Hepatocyte (in vitro differentiated cells): ENCODE results near the gene MID2. TPM values are rescaled to one million over a fixed set of nuclear protein-coding genes. Genes with fewer than 3 reads are reported as not detected.
"Not testable (repeated sequence)": the region's sequence is repeated elsewhere in the genome, so short reads cannot be mapped to it uniquely, and the experiment has no call there.

ENCODE experiments used
- DNase-seq: peaks from one replicate; pipeline ENCODE4 v3.0.0-alpha.2; 2016; ENCODE audit warnings: low spot score
- H2AFZ ChIP-seq: fragments of 200-600 bp; sonication (generic); 2 replicates; pipeline ENCODE4 v1.6.0; 2016; ENCODE audit warnings: antibody characterized with exemption, mild to moderate bottlenecking
- H3K27ac ChIP-seq: fragments of 200-600 bp; sonication (generic); 2 replicates; pipeline ENCODE4 v1.5.1; 2016; ENCODE audit warnings: mild to moderate bottlenecking
- H3K27me3 ChIP-seq: fragments of 200-600 bp; sonication (generic); 2 replicates; pipeline ENCODE4 v1.6.1; 2016
- H3K36me3 ChIP-seq: fragments of 200-600 bp; sonication (generic); replicated peaks from 2 replicates; pipeline ENCODE4 v1.5.1; 2016; ENCODE audit warnings: low read depth; ENCODE audit not compliant: insufficient read depth
- H3K4me1 ChIP-seq: fragments of 200-600 bp; sonication (generic); 2 replicates; pipeline ENCODE4 v1.5.1; 2016; ENCODE audit warnings: mild to moderate bottlenecking, moderate library complexity; ENCODE audit not compliant: insufficient read depth
- H3K4me2 ChIP-seq: fragments of 200-600 bp; sonication (generic); 2 replicates; pipeline ENCODE4 v1.6.0; 2016
- H3K4me3 ChIP-seq: fragments of 200-600 bp; sonication (generic); 2 replicates; pipeline ENCODE4 v1.5.1; 2016; ENCODE audit warnings: mild to moderate bottlenecking
- H3K79me2 ChIP-seq: fragments of 200-600 bp; sonication (generic); 2 replicates; pipeline ENCODE4 v1.6.0; 2017; ENCODE audit warnings: mild to moderate bottlenecking
- H3K9me2 ChIP-seq: fragments of 200-600 bp; sonication (generic); replicated peaks from 2 replicates; pipeline ENCODE4 v1.6.0; 2017; ENCODE audit warnings: mild to moderate bottlenecking; ENCODE audit not compliant: insufficient read depth
- H3K9me3 ChIP-seq: fragments of 200-600 bp; sonication (generic); 2 replicates; pipeline ENCODE4 v1.5.1; 2016; ENCODE audit warnings: low read depth, mild to moderate bottlenecking
- H4K20me1 ChIP-seq: fragments of 200-600 bp; sonication (generic); 2 replicates; pipeline ENCODE4 v1.6.0; 2016; ENCODE audit warnings: mild to moderate bottlenecking; ENCODE audit not compliant: insufficient read depth, poor library complexity, severe bottlenecking
- CTCF ChIP-seq: fragments of 200-600 bp; sonication (generic); IDR thresholded peaks from 2 replicates; pipeline ENCODE4 v1.5.1; 2016; ENCODE audit warnings: antibody characterized with exemption, mild to moderate bottlenecking; ENCODE audit not compliant: poor library complexity
- EZH2 ChIP-seq: fragments of 200-600 bp; sonication (generic); IDR thresholded peaks from 2 replicates; pipeline ENCODE4 v1.6.1; 2016; ENCODE audit warnings: antibody characterized with exemption, mild to moderate bottlenecking, borderline replicate concordance
- EZH2phosphoT487 ChIP-seq: fragments of 200-600 bp; sonication (generic); IDR thresholded peaks from one replicate; pipeline ENCODE4 v1.6.1; 2018; ENCODE audit warnings: antibody characterized with exemption, mild to moderate bottlenecking, low read depth, moderate library complexity; ENCODE audit not compliant: unreplicated experiment, severe bottlenecking
- WGBS: methylation state at CpG from one replicate; pipeline ENCODE4 v1.1.6; 2016; ENCODE audit warnings: low lambda C conversion rate; ENCODE audit errors: missing lambda C conversion rate; 5-methylcytosine and 5-hydroxymethylcytosine counted together
- polyA plus RNA-seq: library from polyadenylated mRNA; unstranded; fragments of >200 nt; fragmentation: Nextera tagmentation; extraction: Ambion mirVana; gene quantifications from 2 replicates; pipeline ENCODE4 v1.2.1, GENCODE V29; 2016
- total RNA-seq: library from RNA; depleted of rRNA; stranded (reverse); fragments of >200 nt; gene quantifications from 2 replicates; pipeline ENCODE4 v1.2.3, GENCODE V29; 2014

MID2 gene
- total and polyA plus RNA-seq, 2 experiments from 2014 or later: 4.4 to 17.6 TPM

- H3K27me3 ChIP-seq: no peaks in the 10 kb centered on the region
- no peak overlapping the region for H3K27ac ChIP-seq
- peak overlapping the region; percentile 74 for H3K4me2 ChIP-seq
- no peak for TF ChIP-seq CTCF
- TF ChIP-seq EZH2: no peak
- TF ChIP-seq EZH2phosphoT487: no peak
- DNase-seq: peak; percentile 10
- H3K4me1 ChIP-seq: no peaks in the 10 kb centered on the region
- H3K79me2 ChIP-seq: no peaks in the 10 kb centered on the region
- WGBS: 49% methylated on average over 44 of the region's 48 CpGs
- H3K9me2 ChIP-seq: no peaks in the 10 kb centered on the region
- H2AFZ ChIP-seq: peak overlapping the region; percentile 60
- H4K20me1 ChIP-seq: no peaks in the 10 kb centered on the region
- no peak overlapping the region for H3K4me3 ChIP-seq
- H3K36me3 ChIP-seq: no peaks in the 10 kb centered on the region
- H3K9me3 ChIP-seq: no peaks in the 10 kb centered on the region
Observed at GRCh38 chrX:107935664-107936433, 110.2 kb downstream of the MID2 start.

- Histone ChIP-seq H3K27ac (no peak overlapping the region), H3K36me3 (no peaks in the 10 kb centered on the region), H4K20me1 (no peaks in the 10 kb centered on the region), H3K27me3 (no peaks in the 10 kb centered on the region), H3K9me2 (no peaks in the 10 kb centered on the region), H3K9me3 (no peaks in the 10 kb centered on the region), H3K79me2 (no peaks in the 10 kb centered on the region), H3K4me3 (no peak overlapping the region), H3K4me1 (no peaks in the 10 kb centered on the region), H2AFZ (no peak overlapping the region), H3K4me2 (peak overlapping the region; percentile 74)
- no peak for DNase-seq
- WGBS: 45% methylated on average over 13 of the region's 16 CpGs
- TF ChIP-seq EZH2phosphoT487 (no peak), CTCF (no peak), EZH2 (no peak)
Observed at GRCh38 chrX:107936434-107936730, 110.7 kb downstream of the MID2 start.

GRCh38 chrX:107940095-107940494 is 114.4 kb downstream of the MID2 start:
- Histone ChIP-seq H3K27ac (no peak overlapping the region), H3K36me3 (no peaks in the 10 kb centered on the region), H3K9me2 (no peaks in the 10 kb centered on the region), H3K4me3 (no peak overlapping the region), H3K4me1 (no peaks in the 10 kb centered on the region), H3K4me2 (no peak overlapping the region), H3K79me2 (no peaks in the 10 kb centered on the region), H3K9me3 (no peaks in the 10 kb centered on the region), H2AFZ (no peak overlapping the region), H4K20me1 (no peaks in the 10 kb centered on the region), H3K27me3 (no peaks in the 10 kb centered on the region)
- peak; percentile 11 for DNase-seq
- WGBS: 78% methylated on average over 3 of the region's 3 CpGs
- TF ChIP-seq CTCF (no peak), EZH2phosphoT487 (no peak), EZH2 (no peak)

- not testable (repeated sequence) for H4K20me1 ChIP-seq, H3K79me2 ChIP-seq, H2AFZ ChIP-seq, H3K27me3 ChIP-seq, DNase-seq, H3K27ac ChIP-seq, H3K4me1 ChIP-seq, H3K4me3 ChIP-seq, H3K4me2 ChIP-seq, H3K9me3 ChIP-seq, H3K36me3 ChIP-seq, H3K9me2 ChIP-seq
Observed at GRCh38 chrX:107955337-107955736, 129.7 kb downstream of the MID2 start.
